Amygdala (tissue), 56 donors: ENCODE results near the gene MEGF11.

Experiments used
- DNase-seq, 56 donors: peaks; one replicate each; lab custom pipeline; 2025; lab: John Stamatoyannopoulos, UW

Gene MEGF11

GRCh38 chr15:66153549-66154415, 99.8 kb downstream of the MEGF11 start:
- no peak for DNase-seq

GRCh38 chr15:66152650-66153049, 100.9 kb downstream of the MEGF11 start:
- DNase-seq: no peak

GRCh38 chr15:66151809-66152208, 101.7 kb downstream of the MEGF11 start:
- DNase-seq: no peak

GRCh38 chr15:66149871-66150270, 103.7 kb downstream of the MEGF11 start:
- no peak for DNase-seq

GRCh38 chr15:66148187-66148586, 105.4 kb downstream of the MEGF11 start:
- DNase-seq: no peak

GRCh38 chr15:66147440-66147839, 106.1 kb downstream of the MEGF11 start:
- DNase-seq: no peak

GRCh38 chr15:66145726-66146182, 107.8 kb downstream of the MEGF11 start:
- no peak for DNase-seq

GRCh38 chr15:66144978-66145725, 108.4 kb downstream of the MEGF11 start:
- DNase-seq: no peak

GRCh38 chr15:66142285-66142684, 111.3 kb downstream of the MEGF11 start:
- DNase-seq: peak in 11 of 56 donors; percentile 4 to 42 (median 23)

- DNase-seq: no peak
Observed at GRCh38 chr15:66139591-66140207, 113.9 kb downstream of the MEGF11 start.

- no peak for DNase-seq
Observed at GRCh38 chr15:66138892-66139590, 114.5 kb downstream of the MEGF11 start.

- no peak for DNase-seq
Observed at GRCh38 chr15:66138096-66138783, 115.3 kb downstream of the MEGF11 start.

- no peak for DNase-seq
Observed at GRCh38 chr15:66136948-66137347, 116.6 kb downstream of the MEGF11 start.

GRCh38 chr15:66135664-66136063, 117.9 kb downstream of the MEGF11 start:
- no peak for DNase-seq

GRCh38 chr15:66134284-66134683, 119.3 kb downstream of the MEGF11 start:
- DNase-seq: no peak

- DNase-seq: peak in 52 of 56 donors; percentile 11 to 89 (median 67)
Observed at GRCh38 chr15:66133247-66133885, 120.2 kb downstream of the MEGF11 start.

- peak in 3 of 56 donors; percentile 9 to 29 (median 27) for DNase-seq
Observed at GRCh38 chr15:66132251-66132816, 121.2 kb downstream of the MEGF11 start.

GRCh38 chr15:66131831-66132230, 121.7 kb downstream of the MEGF11 start:
- DNase-seq: no peak

- no peak for DNase-seq
Observed at GRCh38 chr15:66131200-66131599, 122.3 kb downstream of the MEGF11 start.
